ENCODE measurements around the gene MYO7A. TPM values are rescaled to one million over a fixed set of nuclear protein-coding genes. Genes with fewer than 3 reads are reported as not detected.

Gene MYO7A
- total and polyA plus RNA-seq, 2 experiments from 2014 or later: 0.48 to 1.6 TPM

- no peaks in the 10 kb centered on the region for H3K9me3 ChIP-seq (ENCODE audit: low read depth)
- no peak overlapping the region for H3K4me3 ChIP-seq
- no peak for TF ChIP-seq CTCF (IDR thresholded peaks at IDR 0.05; ENCODE audit: low read depth, low read length)
- H3K4me1 ChIP-seq (ENCODE audit: low read depth): no peaks in the 10 kb centered on the region
- H3K27me3 ChIP-seq: no peaks in the 10 kb centered on the region
- no peak for DNase-seq (ENCODE audit: low read depth in 1 of 2, low spot score in 1 of 2)
- H3K27ac ChIP-seq: no peak overlapping the region
- H3K36me3 ChIP-seq: no peaks in the 10 kb centered on the region
Observed at GRCh38 chr11:77111946-77112345, 16.1 kb upstream of the MYO7A start.

GRCh38 chr11:77112641-77113381 lies 15.2 kb upstream of the MYO7A start:
- DNase-seq (ENCODE audit: low read depth in 1 of 2, low spot score in 1 of 2): no peak
- Histone ChIP-seq H3K27ac (no peak overlapping the region), H3K9me3 (ENCODE audit: low read depth) (no peaks in the 10 kb centered on the region), H3K36me3 (no peaks in the 10 kb centered on the region), H3K4me1 (ENCODE audit: low read depth) (no peaks in the 10 kb centered on the region), H3K4me3 (no peak overlapping the region), H3K27me3 (no peaks in the 10 kb centered on the region)
- no peak for TF ChIP-seq CTCF (IDR thresholded peaks at IDR 0.05; ENCODE audit: low read depth, low read length)

GRCh38 chr11:77113382-77114088 lies 14.5 kb upstream of the MYO7A start:
- H3K4me3 ChIP-seq: no peak overlapping the region
- H3K36me3 ChIP-seq: no peaks in the 10 kb centered on the region
- no peaks in the 10 kb centered on the region for H3K4me1 ChIP-seq (ENCODE audit: low read depth)
- H3K27me3 ChIP-seq: no peaks in the 10 kb centered on the region
- DNase-seq (ENCODE audit: low read depth in 1 of 2, low spot score in 1 of 2): peak; percentile 60 to 61
- H3K9me3 ChIP-seq (ENCODE audit: low read depth): no peaks in the 10 kb centered on the region
- no peak overlapping the region for H3K27ac ChIP-seq
- TF ChIP-seq CTCF (IDR thresholded peaks at IDR 0.05; ENCODE audit: low read depth, low read length): peak; percentile 73

- Histone ChIP-seq H3K27ac (no peak overlapping the region), H3K36me3 (no peaks in the 10 kb centered on the region), H3K4me1 (ENCODE audit: low read depth) (no peaks in the 10 kb centered on the region), H3K27me3 (no peaks in the 10 kb centered on the region), H3K4me3 (no peak overlapping the region), H3K9me3 (ENCODE audit: low read depth) (no peaks in the 10 kb centered on the region)
- no peak for TF ChIP-seq CTCF (IDR thresholded peaks at IDR 0.05; ENCODE audit: low read depth, low read length)
- no peak for DNase-seq (ENCODE audit: low read depth in 1 of 2, low spot score in 1 of 2)
Observed at GRCh38 chr11:77114089-77114463, 14.0 kb upstream of the MYO7A start.

- TF ChIP-seq CTCF (IDR thresholded peaks at IDR 0.05; ENCODE audit: low read depth, low read length): no peak
- DNase-seq (ENCODE audit: low read depth in 1 of 2, low spot score in 1 of 2): no peak
- no peak overlapping the region for H3K27ac ChIP-seq
Observed at GRCh38 chr11:77115181-77115611, 12.8 kb upstream of the MYO7A start.

More at GRCh38 chr11:77115181-77115611, 12.8 kb upstream of the MYO7A start:
- no peaks in the 10 kb centered on the region for H3K4me1 ChIP-seq (ENCODE audit: low read depth)
- H3K9me3 ChIP-seq (ENCODE audit: low read depth): no peaks in the 10 kb centered on the region
- H3K4me3 ChIP-seq: no peak overlapping the region
- H3K36me3 ChIP-seq: no peaks in the 10 kb centered on the region
- no peaks in the 10 kb centered on the region for H3K27me3 ChIP-seq

Measured in cardiac muscle cell (in vitro differentiated cells and primary cell).